HG03139 (cell line): ENCODE results near the gene CAMK4.

Experiments used
- ATAC-seq: cut with Tn5 transposase; IDR thresholded peaks from one replicate; pipeline ENCODE4 v1.9.1; 2021; ENCODE audit not compliant: unreplicated experiment

CAMK4 gene

DNA sequence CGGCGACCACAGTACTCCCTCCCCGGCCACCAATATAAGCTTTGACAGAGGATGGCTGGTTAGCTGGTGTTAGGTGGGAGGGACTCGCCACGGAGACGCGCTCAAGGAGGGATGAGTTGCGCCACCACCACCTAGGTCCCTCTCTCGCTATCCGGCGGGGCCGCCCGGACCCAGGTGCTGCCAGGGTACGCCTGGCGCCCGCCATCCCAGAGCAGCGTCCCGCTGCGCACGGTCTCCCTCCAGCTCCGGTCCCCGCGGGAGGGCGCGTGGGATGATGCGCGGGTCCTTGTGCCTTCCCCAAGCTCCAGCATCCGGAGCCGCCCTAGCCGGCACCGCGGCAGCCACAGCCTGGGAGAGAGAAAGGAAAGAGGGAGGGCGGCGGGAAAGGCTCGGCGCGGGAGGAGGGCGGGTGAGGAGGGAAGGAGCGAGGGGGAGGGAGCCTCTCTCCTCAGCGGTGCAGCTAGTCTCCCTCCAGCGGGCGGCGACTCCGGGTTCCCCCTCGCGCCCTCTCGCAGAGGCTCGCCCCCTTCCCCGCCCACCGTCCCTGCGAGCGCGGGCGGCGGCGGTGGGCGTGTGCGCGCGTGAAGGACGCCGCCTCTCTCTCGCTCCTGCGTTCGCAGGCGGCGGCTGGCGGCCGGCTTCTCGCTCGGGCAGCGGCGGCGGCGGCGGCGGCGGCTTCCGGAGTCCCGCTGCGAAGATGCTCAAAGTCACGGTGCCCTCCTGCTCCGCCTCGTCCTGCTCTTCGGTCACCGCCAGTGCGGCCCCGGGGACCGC is at the start of gene CAMK4:
Gene CAMK4, plus strand, starts transcription at position 598 of the 774 bp plus-strand sequence. Its CDS starts 100 bp downstream, at position 698.
- peak; percentile 74 for ATAC-seq

DNA sequence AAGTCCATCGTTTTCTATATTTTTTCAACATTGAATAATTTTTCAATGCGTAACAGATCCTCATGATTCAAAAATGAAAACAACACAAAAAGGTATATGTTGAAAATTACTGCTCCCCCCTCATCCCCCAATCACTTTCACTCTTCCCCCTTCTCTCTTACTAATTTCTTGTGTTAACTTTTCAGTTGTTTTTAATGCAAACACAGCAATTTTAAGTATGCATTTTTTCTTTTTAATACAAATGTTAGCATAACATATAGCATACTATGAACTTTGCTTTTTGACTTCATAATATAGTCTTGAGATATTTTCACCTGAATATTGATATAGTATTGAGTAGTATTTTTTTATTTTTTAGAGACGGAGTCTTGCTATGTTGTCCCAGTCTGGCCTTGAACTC is 41.1 kb upstream of the CAMK4 start:
- ATAC-seq = no peak

DNA sequence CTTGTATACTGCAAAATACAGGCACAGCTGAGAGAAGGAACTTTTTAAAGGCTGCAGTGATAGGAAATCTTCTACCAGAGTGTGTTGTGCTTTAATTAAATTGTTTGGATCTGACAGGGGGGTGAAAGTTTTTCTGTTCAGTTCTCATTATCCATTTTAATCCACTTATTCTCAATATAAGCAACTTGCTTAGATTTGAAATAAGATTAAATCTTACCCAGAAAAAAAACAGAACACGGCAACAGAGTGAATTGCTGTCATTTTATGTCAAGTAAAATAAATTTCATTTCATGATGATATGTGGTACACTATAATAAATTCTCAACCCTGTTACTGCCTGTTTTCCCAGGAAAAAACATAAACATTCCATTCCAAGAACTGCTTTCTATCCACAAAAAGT is 37.1 kb upstream of the CAMK4 start:
- ATAC-seq = no peak

DNA sequence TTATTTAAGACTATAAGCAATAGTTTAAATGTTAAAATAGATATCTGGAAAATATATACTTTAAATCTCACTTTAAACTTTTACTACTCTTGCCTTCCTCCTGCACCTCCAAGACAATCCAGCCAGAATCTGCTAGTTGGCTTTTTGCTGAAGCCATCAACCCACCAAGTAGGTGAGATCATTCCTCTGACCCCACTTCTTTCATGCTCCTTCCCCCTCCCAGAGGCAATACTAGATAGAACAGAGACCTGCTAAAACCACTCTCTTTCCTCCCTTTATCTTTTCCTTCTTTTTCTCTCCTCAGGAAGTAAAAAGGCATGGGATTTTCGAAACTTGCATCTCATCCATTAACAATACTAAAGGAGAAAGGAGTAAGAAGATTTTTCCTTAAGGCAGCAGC is 30.1 kb upstream of the CAMK4 start:
- ATAC-seq = no peak

DNA sequence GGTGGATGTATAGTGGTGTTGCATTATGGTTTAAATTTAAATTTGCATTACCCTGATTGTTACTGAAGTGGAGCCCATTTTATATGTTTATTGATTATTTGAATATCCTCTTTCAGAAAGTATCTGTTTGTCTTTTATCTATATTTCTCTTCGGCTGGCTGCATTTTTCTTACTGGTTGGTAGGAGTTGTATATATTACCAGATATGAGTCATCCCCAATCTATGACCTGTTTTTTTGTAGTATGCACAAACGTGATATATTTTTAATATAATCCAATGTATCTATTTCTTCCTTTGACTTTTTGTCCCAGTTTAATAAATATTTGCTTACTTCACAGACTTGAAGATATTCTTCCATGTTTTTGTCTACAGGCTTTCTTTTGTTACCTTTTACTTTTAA is 29.3 kb upstream of the CAMK4 start:
- ATAC-seq = no peak

DNA sequence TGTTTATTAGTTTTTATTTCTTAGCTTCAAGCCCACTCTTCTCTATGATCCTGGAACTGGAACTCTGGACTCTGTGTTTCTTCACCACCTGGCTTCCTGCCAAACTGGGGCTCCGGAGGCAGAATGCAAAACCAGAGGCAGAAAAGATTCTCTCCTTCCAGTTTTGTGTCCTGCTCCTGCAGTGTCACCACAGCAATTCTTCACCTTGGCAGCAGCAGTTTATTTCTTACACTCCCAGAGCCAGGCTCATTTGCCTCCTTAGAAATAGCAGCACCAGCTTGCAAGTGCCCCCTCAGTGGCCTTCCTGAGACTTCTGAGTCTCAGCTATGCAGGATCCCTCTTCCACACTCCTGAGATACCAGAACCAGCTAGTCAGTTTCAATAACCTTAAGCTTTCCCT is 26.7 kb upstream of the CAMK4 start:
- ATAC-seq = no peak

DNA sequence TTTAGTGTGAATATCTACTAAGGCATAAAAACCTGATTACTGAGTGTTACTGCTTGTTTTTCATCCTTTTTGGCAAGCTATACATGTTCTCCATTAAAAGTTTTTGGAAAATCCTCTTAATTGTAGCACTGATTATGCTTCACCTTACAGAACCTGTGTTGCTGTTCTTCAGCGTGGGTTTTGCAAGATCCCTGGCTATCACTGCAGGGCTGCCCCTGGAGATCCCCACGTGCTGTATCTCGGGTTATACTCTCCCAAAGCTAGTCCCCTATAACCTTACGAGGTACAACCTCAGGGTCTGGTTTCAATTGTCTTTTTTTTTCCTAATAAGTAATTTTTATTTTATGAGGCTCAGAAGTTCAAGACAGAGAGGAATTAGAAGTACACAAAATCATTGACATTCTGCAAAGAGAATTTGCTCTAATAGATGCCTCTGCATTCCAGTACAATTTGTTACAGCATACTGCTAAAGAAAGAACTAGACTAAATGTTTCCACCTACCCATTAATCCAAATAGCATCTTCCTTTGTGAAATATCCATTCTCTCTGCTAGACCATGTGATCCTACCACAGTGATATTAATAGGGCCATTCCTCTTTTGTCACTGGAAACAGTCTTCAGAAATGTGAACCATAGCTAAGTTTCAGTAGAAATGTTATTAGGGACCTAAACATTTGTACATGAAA is 25.8 kb upstream of the CAMK4 start:
- ATAC-seq = no peak

DNA sequence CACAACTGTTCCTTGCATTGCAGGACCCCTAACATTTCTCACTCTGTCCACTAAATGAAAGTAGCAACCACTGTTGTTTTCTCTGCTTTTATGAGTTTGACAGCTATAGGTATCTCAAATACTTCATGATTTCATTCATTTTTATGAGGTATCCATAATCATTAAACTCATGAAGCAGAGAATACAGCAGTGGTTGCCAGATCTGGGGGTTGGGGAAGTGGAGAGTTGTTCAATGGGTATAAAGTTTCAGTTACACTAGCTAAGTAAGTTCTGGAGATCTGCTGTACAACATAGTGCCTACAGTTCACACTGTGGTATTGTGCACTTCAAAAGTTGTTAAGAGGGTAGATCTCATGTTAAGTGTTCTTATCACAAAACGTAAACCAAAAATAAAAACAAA is 23.4 kb upstream of the CAMK4 start:
- ATAC-seq = no peak

DNA sequence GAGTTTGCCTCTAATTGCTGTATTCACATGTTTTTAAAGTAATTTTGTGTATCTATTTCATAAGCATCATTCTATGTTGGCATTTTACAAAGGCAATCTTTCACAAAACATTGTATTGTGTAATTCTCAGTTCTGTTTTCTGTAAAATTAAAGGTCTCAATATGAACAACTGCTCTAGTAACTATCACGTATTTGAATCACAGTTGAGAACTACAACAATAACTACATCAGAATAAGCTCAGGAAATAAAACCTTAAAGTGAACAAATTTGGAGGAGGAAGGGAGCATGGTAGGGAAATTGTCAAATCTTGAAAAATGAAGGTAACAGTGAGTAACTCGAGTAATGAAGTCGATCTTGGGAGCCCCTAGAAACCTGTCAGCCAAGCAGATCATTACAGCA is 22.5 kb upstream of the CAMK4 start:
- no peak for ATAC-seq

DNA sequence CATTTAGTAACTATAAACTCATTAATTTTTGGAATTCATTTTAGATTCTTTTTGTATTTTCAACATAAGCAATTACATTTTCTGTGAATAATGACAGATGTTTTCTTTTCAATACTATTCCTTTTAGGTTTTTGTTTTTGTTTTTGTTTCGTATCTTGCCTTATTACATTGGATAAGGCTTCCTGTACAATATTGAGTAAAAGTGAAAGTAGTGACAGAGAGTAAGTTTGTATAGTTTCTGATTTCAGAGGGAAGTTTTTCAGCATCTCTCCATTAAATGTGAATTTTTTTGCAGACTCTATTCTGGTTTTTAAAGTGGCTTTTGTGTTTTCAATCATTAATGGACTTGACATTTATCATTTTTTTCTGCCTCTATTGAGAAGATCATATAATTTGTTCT is 12.8 kb upstream of the CAMK4 start:
- peak; percentile 62 for ATAC-seq

DNA sequence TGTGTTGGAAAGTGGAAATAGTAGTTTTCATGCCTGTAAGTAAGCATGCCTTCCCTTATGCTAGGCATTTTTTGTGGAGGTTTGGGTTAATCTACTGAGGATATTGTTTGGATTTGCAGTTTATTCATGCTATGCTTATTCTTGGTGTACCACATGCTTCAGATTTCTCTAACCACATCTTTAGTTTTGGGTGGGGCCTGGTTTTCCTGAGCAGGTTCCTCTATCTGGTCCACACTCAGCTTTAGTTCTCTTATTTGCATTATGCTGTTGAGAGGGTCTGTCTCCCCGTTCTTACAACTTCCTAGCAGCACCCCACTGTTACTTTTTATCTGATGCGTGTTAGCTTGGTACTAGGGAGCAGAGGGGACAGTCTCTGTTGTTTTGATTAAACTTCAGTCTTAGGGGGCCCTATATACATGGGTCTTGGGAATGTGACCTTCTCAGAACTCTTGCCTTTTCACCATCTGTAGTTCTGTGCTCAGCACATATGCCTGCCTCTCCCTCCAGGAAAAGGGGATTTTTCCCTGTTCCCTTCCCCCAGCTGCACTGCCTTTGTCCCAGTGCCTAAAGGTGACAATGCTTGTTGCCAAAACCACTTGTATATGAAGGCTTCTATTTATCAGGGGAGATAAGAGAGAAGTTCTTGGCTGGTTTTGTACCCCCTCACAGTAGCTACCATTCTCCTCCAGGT is 10.0 kb upstream of the CAMK4 start:
- ATAC-seq = no peak

DNA sequence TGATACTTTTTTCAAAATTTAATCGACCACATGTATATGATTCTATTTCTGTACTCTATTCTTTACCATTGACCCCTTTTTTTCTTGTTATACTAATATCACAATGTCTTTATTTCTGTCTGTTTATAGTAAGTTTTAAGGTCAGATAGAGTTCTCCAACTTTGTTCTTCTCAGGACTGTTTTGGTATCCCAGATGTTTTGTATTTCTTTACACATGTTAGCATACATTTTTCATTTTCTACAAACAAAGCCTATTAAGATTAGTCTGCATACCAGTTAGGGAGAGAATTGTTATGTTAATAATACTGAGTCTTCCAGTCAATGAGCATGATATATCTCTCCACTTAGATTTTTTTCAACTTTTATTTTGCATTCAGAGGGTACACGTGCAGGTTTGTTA is 8.2 kb upstream of the CAMK4 start:
- ATAC-seq = no peak

DNA sequence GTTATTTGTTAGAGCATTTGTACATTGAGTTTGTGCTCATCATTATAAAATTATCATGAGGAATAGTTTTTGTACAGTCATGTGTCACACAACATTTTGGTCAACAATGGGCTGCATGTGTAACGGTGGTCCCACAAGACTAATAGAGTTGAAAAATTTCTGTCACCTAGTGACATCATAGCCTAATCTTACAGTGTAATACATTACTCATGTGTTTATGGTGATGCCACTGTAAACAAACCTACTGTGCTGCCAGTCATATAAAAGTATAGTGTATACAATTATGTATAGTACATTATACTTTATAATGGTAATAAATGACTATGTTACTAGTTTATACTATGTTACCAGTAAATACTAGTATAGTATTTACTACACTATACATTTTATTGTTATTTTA is 3.0 kb upstream of the CAMK4 start:
- ATAC-seq = no peak

DNA sequence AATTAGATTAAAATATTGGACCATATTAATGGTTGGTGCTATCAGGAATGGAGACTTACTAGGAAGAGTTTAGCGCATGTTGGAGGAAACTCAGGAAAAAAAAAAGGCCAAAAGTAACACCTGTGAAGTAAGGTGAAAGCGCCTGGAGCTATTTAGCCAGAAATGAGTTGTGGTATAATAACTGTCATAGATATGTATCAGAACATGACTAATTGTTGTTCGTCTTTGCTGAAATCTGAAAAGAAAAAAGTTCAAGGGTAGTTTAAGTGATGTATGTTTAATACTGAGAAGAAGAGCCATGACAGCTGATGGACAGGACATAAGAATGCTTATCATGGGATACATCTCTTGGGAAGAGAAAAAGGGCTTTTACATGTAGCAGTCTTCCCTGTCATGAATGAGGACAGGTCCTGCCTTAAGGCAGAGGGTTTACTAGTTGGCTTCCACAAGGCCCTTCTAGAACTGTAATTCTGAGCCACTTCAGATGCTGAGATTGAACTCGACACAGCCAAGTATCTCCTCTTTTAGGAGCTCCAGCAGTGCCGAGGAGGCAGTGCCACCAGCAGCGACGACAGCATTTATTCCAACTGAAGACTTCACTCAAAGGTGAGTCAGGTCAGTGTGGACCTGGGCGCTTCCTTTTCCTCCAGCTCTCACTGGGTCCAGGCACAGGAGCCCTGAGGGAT is 940 bp upstream of the CAMK4 start:
- no peak for ATAC-seq

DNA sequence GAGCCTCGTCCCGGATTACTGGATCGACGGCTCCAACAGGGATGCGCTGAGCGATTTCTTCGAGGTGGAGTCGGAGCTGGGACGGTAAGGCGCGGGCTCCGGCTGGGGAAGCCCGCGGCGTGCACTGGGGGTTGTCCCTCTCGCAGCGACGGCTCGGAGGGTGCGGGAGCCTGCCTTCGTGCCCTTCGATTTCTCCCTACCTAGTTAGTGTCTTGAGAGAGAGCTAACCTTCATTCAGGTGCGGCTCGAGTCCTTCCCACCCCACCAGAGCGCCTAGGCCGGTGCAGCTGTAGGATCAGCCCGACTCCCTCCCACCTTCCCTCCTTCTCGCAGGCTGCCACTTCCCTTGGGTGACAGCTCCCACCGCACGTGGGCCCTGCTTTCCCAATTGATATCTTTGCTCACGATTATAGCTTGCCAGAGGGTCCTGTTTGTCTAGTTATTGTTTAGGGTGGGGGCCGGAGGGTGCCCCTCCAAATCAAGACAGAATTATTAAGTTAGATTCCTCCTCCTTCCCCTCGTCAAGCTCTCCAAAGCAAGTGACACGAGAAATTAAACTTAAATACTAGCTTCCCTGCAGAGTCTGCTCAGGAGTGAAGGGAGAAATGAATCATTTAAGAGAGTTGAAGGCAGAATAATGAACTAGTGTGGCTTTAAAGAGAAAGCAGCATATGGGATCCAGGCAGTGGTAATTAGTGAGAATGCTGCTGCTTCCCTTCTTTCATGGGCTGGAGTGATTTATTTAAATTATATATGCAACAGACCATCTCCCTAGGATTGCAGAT is 569 bp downstream of the CAMK4 start:
- peak; percentile 17 for ATAC-seq

DNA sequence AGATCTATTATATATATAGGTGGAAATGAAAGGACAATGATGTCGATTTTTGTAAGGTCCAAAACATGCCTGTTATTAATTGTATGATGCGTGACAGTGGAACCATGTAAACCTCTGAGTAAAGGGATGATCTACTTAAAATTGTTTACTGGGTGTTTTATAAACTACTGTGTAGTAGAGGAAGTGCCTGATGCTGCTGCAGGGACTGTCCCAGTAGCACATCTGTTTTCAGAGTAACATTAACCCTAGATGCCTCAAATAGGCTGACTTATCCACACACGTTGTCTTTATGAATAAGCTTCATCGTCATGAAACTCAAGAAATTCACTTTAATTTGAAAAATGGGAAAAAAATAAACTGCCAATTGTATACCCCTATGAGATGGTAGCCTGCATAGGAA is 1.7 kb downstream of the CAMK4 start:
- no peak for ATAC-seq

DNA sequence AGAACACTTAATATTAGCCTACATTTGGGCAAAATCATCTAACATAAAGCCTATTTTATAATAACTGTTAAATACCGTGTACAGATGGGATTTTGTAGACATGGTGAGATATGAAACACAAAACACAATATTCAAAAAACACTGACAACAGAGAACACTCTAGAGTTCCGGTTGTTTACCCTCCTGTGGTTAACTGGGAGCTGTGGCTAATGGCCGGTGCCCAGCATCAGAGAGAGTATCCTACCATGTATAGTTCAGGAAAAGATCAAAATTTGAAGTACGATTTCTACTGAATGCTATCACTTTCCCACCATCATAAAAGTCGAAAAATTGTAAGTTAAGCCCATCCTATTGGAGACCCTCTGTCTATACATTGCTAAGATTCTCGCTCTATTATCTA is 2.4 kb downstream of the CAMK4 start:
- ATAC-seq = no peak

DNA sequence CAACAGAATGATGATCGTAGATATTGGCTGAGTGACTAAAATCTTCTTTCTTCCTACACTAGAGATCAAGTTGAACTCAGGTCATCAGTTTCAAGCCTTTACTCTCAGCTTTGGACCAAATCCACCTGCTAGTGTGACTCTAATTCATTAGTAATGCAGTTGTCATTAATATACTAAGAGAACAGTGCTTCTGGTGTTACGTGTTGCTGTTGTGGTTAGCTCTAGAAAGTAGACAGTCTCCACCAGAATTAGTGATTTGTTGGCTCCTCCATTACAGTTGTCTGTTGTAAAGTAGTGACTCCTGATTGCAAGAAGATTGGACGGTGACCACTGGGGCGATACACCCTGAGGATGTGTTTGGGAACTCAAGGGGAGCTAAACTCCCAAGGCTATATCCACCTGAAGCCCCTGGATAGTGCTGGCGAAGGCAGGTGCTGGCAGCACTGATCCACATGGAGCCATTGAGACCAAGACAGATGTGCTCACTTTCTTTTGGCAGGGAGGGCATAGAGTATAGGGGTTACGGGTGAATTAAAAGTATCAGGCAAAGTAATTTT is 3.1 kb downstream of the CAMK4 start:
- ATAC-seq = no peak

DNA sequence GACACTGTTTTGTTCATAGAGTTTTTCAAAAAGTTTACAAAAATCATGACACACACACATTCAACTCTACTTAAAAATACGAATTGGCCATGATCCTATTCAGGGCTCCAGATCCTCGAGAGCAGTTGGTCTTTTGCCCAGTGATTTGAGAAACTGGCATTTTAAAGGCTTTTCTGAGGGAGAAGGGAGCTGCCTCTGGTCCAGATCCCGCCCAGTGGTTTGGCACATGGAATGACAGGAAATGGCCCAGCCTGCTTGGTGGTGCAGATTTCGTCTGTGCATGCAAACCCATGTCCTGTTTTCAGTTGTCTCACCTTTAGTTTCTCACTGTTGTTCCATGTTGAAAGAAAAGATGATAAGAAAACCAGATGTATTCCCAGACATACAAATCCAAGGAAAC is 3.6 kb downstream of the CAMK4 start:
- ATAC-seq = no peak

DNA sequence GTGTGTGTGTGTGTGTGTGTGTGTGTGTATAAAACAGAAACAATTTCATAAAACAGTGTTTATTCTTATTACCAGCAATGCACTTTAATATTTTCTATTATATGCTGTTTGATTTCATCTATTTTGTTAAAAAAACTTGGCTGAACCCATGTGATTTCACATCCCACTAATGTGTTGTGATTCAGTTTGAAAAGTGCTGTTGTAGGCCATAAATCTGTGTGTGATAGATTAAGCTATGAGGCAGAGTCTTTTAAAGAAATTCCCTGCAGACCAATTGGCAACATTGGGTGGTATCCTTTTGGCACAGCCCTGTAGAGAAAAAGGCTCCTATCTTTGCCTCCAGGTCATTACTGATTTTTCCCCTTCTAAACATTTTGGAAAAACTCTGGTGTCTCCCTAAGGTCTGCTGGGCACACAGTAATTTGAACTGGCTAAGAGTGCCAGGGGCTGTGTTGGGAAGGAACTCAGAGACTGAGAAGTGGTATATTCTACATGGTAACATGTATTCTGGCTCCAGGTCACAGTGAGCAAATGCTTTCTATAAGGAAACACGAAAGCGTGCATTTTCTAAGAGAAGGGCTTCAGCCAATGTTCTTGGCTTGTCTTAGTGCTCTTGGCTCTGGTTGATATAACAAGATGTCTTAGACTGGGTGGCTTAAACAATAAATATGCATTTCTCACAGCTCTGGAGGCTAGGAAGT is 4.5 kb downstream of the CAMK4 start:
- ATAC-seq = no peak
